ENCODE results near the gene GNAL.

DNA sequence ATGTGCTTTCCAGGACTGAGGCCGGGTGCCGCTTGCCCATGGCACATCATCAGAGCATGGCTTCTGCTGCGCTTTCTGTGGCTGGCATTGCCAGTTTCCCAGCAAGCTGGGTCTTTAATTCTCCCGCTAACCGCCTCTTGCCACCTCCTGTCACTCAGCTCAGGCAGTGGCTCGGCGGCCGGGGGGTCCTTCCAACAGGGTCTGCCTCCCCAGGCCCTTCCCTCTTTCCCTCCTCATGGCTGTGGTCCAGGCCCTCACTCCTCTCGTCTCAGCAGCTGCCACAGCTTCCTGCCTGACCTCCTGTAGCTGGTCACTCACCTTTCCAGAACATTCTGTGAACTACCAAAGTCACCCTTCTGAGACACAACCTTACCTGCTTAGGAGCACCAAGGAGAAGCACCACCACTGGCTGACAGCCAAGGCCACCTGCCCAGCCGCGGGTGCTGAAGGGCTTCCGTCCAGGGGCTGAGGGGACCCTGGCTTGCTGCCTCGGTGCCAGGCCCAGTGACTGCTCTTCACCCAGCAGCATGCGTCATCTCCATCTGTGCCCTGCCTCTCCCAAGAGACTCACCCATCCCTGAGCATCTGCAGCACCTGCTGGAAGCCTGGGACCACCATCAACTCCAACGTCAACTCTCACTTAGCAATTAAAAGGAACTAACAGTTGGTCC, 184.7 kb downstream of the GNAL start:
- no peak for TF ChIP-seq EZH2phosphoT487 (IDR thresholded peaks at IDR 0.05; ENCODE audit: borderline replicate concordance, low read length)
- TF ChIP-seq, protein P1, sequence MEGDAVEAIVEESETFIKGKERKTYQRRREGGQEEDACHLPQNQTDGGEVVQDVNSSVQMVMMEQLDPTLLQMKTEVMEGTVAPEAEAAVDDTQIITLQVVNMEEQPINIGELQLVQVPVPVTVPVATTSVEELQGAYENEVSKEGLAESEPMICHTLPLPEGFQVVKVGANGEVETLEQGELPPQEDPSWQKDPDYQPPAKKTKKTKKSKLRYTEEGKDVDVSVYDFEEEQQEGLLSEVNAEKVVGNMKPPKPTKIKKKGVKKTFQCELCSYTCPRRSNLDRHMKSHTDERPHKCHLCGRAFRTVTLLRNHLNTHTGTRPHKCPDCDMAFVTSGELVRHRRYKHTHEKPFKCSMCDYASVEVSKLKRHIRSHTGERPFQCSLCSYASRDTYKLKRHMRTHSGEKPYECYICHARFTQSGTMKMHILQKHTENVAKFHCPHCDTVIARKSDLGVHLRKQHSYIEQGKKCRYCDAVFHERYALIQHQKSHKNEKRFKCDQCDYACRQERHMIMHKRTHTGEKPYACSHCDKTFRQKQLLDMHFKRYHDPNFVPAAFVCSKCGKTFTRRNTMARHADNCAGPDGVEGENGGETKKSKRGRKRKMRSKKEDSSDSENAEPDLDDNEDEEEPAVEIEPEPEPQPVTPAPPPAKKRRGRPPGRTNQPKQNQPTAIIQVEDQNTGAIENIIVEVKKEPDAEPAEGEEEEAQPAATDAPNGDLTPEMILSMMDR (conservative IDR thresholded peaks at IDR 0.05; ENCODE audit: low read depth, low read length) = no peak
